ENCODE results near the gene IGF2BP3.
A peak's percentile ranks its signal among the peaks of the same experiment; 100 is the strongest.
"Not testable (repeated sequence)": the region's sequence is repeated elsewhere in the genome, so short reads cannot be mapped to it uniquely, and the experiment has no call there.

Gene IGF2BP3

DNA sequence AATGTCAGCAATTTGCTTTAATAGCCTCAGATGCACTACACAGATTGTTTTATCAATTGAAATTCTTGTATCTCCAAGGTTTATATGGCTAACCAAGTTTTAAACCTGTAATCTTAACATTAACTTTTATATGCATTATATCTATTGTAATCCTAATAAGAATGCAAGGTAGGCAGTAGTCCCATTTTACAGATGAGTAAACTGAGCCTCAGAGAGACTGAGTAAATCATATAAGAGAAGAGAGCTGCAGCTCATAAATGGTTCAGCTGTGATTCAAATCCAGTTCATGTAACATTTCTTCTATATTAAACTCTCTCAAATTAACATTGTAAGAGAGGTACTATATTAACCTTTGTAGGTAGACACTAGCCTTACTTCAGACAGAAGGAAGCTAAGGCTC lies 127.2 kb downstream of the IGF2BP3 start:
- DNase-seq (ENCODE audit: low spot score), result no peak

- DNase-seq (ENCODE audit: low spot score), result no peak
These were observed 128.3 kb downstream of the IGF2BP3 start for GRCh38 chr7:23341846-23342598.

GRCh38 chr7:23338863-23339262 lies 131.4 kb downstream of the IGF2BP3 start:
- DNase-seq (ENCODE audit: low spot score), result no peak

DNA sequence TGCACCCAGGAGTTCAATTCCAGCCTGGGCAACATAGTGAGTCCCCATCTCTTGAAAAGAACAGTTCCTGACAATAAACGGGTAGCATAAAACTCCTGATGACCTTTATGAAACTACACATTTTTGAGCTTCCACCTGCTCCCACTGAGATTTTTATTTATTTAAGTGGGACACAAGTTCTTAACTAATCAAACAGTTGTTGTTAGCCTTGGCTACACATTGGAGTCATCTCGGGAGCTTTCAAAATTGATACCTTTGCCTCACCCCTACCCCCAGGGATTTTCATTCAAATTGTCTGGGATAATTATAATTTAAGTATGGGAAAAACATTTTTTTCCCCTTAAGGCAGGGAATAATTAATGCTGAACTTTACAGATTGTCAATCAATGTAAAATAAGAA lies 131.9 kb downstream of the IGF2BP3 start:
- DNase-seq (ENCODE audit: low spot score), result no peak

- DNase-seq (ENCODE audit: low spot score), result no peak
These were observed 132.9 kb downstream of the IGF2BP3 start for GRCh38 chr7:23337374-23337773.

GRCh38 chr7:23336799-23337283 lies 133.4 kb downstream of the IGF2BP3 start:
- DNase-seq (ENCODE audit: low spot score), result no peak

- DNase-seq (ENCODE audit: low spot score), result no peak
These were observed 134.2 kb downstream of the IGF2BP3 start for GRCh38 chr7:23336086-23336485.

- no peak for DNase-seq (ENCODE audit: low spot score)
These were observed 134.7 kb downstream of the IGF2BP3 start for GRCh38 chr7:23335621-23336020.

- DNase-seq (ENCODE audit: low spot score), result no peak
These were observed 135.2 kb downstream of the IGF2BP3 start for GRCh38 chr7:23335136-23335535.

- no peak for DNase-seq (ENCODE audit: low spot score)
These were observed 135.7 kb downstream of the IGF2BP3 start for GRCh38 chr7:23334482-23335056.

- DNase-seq (ENCODE audit: low spot score), result no peak
These were observed 136.5 kb downstream of the IGF2BP3 start for GRCh38 chr7:23333671-23334246.

- no peak for DNase-seq (ENCODE audit: low spot score)
These were observed 137.2 kb downstream of the IGF2BP3 start for GRCh38 chr7:23332910-23333612.

DNA sequence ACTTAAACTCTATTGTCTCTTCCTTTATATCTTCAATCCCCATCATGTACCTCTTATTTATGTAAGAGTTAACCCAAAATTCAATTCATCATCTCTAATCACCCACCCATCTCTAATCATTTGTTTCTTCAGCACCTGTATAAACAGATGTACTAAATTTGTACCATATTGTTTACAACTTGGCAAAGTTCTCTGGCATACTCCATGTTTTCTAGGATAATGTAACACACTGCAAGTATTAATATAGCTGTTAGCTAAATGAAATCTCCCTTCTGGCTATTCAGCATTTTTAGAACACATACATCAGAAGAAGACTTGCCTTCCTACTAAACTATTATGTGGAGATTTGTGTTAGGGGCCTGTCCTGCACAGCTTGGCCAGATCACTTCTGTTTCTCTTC lies 138.1 kb downstream of the IGF2BP3 start:
- DNase-seq (ENCODE audit: low spot score), result no peak

GRCh38 chr7:23331132-23331531 lies 139.2 kb downstream of the IGF2BP3 start:
- no peak for DNase-seq (ENCODE audit: low spot score)

DNA sequence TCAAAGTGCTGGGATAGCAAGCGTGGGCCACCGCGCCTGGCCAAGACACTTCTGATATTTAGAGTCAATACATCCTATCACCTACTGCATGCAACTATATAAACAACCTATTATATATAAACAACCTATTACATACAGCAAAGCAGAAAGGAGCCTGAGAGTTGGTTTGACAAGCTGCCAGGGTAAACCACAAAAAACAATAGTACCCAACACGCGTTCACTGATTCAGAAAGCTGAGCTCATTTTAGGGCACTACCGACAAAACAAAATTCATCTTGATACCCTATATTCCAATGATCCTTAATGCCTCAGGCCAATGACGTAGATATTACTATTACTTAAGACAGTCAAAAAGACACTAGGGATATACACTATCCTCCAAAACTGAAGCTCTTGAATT lies 154.9 kb downstream of the IGF2BP3 start:
- DNase-seq (ENCODE audit: low spot score), result no peak

GRCh38 chr7:23312141-23312540 lies 158.2 kb downstream of the IGF2BP3 start:
- DNase-seq (ENCODE audit: low spot score), result not testable (repeated sequence)

DNA sequence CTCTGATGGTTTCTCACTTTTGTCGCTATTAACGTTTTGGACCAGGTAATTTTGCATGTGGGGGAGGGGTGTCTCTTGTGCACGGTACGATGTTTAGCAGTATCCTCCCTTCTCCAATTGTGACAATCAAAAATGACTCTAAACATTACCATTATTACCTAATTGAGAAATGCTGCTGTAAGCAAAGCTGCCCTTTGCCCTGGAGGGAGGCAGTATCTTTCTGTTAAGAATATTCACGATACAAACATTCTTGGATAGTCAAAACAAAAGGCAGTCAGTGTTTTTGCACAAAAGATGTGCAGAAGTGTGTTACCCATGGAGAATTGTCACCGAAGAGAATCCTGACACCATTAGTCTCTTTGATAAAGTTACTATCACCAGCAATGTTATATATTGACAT lies 161.5 kb downstream of the IGF2BP3 start:
- DNase-seq (ENCODE audit: low spot score), result no peak

DNA sequence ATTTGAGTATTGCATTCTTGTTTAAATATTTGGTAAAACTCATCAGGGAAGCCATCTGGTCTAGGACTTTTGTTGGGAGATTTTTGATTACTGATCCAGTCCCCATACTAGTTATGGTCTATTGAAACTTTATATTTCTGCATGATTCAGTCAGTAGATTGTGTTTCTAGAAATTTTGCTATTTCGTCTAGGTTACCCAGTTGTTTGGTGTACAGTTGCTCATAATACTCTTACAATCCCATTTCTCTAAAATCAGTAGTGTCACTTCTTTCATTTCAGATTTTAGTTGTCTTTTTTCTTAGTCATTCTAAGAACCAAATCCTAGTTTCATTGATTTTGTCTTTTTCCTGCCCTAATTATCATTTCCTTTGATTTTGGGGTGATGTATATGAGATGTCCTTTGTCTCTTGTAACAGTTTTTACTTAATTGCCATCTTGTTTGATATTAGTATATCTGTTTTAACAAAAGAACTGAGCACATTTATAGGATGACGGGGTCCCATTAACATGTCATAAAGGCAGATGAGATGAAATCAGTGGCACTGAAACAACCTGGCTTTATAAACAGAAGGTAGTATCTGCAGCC lies 163.3 kb downstream of the IGF2BP3 start:
- DNase-seq (ENCODE audit: low spot score), result no peak

GRCh38 chr7:23299770-23300300 lies 170.5 kb downstream of the IGF2BP3 start:
- no peak for DNase-seq (ENCODE audit: low spot score)

GRCh38 chr7:23298885-23299769 lies 171.2 kb downstream of the IGF2BP3 start, which contains the start of gene MALSU1:
Gene MALSU1, plus strand, starts transcription at chr7:23299339. Its CDS starts 14 bp downstream, at chr7:23299353.
- peak; percentile 97 for DNase-seq (ENCODE audit: low spot score)
